Measurements from ENCODE around the gene SIRPA.

DNA sequence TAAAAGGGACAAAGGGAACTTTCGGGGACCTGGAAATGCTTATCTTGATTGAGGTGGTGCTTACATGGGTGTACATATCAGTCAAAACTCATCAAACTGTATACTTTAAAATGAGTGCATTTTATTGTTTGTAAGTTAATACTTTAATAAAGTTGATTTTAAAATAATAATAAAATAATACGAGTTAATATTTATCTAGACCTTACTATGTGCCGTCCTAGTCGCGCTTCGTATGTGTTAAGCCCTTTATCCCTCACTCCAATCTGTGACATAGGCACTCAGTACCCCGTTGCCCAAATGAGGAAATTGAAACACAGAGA is 51.2 kb downstream of the SIRPA start:
- TF ChIP-seq, protein P1, sequence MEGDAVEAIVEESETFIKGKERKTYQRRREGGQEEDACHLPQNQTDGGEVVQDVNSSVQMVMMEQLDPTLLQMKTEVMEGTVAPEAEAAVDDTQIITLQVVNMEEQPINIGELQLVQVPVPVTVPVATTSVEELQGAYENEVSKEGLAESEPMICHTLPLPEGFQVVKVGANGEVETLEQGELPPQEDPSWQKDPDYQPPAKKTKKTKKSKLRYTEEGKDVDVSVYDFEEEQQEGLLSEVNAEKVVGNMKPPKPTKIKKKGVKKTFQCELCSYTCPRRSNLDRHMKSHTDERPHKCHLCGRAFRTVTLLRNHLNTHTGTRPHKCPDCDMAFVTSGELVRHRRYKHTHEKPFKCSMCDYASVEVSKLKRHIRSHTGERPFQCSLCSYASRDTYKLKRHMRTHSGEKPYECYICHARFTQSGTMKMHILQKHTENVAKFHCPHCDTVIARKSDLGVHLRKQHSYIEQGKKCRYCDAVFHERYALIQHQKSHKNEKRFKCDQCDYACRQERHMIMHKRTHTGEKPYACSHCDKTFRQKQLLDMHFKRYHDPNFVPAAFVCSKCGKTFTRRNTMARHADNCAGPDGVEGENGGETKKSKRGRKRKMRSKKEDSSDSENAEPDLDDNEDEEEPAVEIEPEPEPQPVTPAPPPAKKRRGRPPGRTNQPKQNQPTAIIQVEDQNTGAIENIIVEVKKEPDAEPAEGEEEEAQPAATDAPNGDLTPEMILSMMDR (IDR thresholded peaks at IDR 0.05; ENCODE audit: insufficient read depth, low read depth, low read length) = no peak
- no peak for TF ChIP-seq EZH2 (IDR thresholded peaks at IDR 0.05; ENCODE audit: insufficient read depth, low read length)
